ENCODE results near the gene SCN1B.

SCN1B gene

DNA sequence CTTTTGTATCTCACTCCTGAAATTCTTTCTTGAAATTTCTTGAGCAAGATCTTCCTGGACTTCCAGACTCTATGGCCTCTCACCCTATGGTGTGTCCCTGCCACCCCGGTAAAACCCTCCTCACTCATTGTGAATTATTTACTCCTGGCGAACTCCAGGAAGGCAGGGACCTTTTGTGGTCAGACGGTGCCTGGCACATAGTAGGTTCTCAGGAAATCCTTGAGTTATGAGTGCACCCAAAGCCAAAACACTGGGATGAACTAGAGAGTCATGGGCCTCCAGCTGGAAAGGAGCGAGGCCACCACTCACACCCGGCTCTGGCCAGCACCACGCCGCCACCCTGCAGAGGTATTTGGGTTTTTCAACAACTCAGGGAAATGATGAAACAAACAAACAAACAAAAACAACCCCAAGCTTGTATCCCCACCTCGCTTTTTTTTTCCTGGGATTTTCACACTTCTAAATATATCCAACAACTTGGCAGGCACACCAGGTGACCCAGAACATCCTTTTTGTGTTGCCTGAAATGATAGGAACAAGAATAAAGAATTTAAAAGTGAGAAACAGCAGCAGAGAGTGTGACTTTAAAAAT is 22.4 kb downstream of the SCN1B start:
- H3K27me3 ChIP-seq (ENCODE audit: control insufficient read depth in 5 of 5, insufficient read depth in 4 of 5, low read length in 5 of 5): peaks cover 0 to 13% (median 8%) of the 10 kb centered on the region in 5 donors
- H3K36me3 ChIP-seq (ENCODE audit: control insufficient read depth in 5 of 5, insufficient read depth in 5 of 5, low read length in 5 of 5): no peaks in the 10 kb centered on the region
- no peak overlapping the region for H3K9ac ChIP-seq (ENCODE audit: low read length in 5 of 5)
- H3K4me3 ChIP-seq (ENCODE audit: low read depth in 1 of 5, low read length in 5 of 5): no peak overlapping the region
- H3K9me3 ChIP-seq (ENCODE audit: control insufficient read depth in 5 of 5, low read length in 5 of 5): no peaks in the 10 kb centered on the region
- no peak overlapping the region for H3K27ac ChIP-seq (ENCODE audit: low read depth, low read length)
- H3K4me1 ChIP-seq (ENCODE audit: control insufficient read depth in 5 of 5, insufficient read depth in 5 of 5, low read length in 5 of 5): peaks cover 0 to 8% (median 6%) of the 10 kb centered on the region in 5 donors

DNA sequence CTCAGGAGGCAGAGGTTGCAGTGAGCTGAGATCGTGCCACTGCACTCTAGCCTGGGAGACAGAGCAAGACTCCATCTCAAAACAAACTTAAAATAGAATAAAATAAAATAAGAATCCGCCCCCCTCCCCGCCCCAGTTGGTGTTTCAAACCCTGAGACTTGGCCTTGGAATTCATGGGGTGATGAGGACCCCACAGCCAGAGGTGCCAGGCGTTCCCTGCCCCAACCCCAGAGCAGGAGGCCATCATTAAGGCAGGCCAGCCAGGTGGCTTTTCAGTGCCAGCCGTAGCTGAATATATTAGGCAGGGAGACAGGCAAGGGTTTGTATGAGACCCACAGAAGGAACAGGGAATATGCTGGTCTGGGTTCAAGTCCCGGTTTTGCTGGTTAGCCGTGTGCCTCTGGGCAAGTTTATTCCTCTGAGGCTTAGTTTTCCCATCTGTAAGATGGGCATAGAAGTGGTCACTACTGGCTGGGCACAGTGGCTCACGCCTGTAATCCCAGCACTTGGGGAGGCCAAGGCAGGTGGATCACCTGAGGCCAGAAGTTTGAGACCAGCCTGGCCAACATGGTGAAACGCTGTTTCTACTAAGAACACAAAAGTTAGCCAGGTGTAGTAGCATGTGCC is 23.5 kb downstream of the SCN1B start:
- Histone ChIP-seq H3K27ac (ENCODE audit: low read depth, low read length) (no peak overlapping the region), H3K27me3 (ENCODE audit: control insufficient read depth in 5 of 5, insufficient read depth in 4 of 5, low read length in 5 of 5) (peaks cover 0 to 13% (median 8%) of the 10 kb centered on the region in 5 donors), H3K9ac (ENCODE audit: low read length in 5 of 5) (no peak overlapping the region), H3K9me3 (ENCODE audit: control insufficient read depth in 5 of 5, low read length in 5 of 5) (no peaks in the 10 kb centered on the region), H3K4me1 (ENCODE audit: control insufficient read depth in 5 of 5, insufficient read depth in 5 of 5, low read length in 5 of 5) (peaks cover 0 to 6% (median 5%) of the 10 kb centered on the region in 5 donors), H3K36me3 (ENCODE audit: control insufficient read depth in 5 of 5, insufficient read depth in 5 of 5, low read length in 5 of 5) (no peaks in the 10 kb centered on the region), H3K4me3 (ENCODE audit: low read depth in 1 of 5, low read length in 5 of 5) (no peak overlapping the region)

DNA sequence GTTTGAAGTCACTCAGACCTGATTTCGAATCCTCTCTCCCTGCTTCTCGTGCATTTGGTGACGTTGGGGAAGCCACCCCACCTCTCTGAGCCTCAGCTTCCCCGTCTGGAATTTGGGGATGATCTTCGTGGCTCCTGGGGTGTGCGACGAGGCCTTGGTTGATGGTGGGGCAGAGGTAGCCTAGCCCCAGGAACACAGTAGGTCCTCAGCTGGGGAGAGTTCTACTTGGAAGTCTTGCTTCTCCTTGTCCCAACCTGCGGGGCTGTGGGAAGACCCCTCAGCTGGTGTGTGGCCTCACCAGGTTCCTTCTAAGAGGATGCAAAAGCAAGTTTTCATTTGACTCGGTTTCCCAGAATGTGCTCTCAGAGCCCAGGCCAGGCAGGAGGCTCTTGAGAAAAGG is 24.4 kb downstream of the SCN1B start:
- Histone ChIP-seq H3K27ac (ENCODE audit: low read depth, low read length) (no peak overlapping the region), H3K4me3 (ENCODE audit: low read depth in 1 of 5, low read length in 5 of 5) (no peak overlapping the region), H3K9ac (ENCODE audit: low read length in 5 of 5) (no peak overlapping the region), H3K27me3 (ENCODE audit: control insufficient read depth in 5 of 5, insufficient read depth in 4 of 5, low read length in 5 of 5) (peaks cover 0 to 13% (median 11%) of the 10 kb centered on the region in 5 donors), H3K9me3 (ENCODE audit: control insufficient read depth in 5 of 5, low read length in 5 of 5) (no peaks in the 10 kb centered on the region), H3K36me3 (ENCODE audit: control insufficient read depth in 5 of 5, insufficient read depth in 5 of 5, low read length in 5 of 5) (no peaks in the 10 kb centered on the region), H3K4me1 (ENCODE audit: control insufficient read depth in 5 of 5, insufficient read depth in 5 of 5, low read length in 5 of 5) (no peaks in the 10 kb centered on the region)

DNA sequence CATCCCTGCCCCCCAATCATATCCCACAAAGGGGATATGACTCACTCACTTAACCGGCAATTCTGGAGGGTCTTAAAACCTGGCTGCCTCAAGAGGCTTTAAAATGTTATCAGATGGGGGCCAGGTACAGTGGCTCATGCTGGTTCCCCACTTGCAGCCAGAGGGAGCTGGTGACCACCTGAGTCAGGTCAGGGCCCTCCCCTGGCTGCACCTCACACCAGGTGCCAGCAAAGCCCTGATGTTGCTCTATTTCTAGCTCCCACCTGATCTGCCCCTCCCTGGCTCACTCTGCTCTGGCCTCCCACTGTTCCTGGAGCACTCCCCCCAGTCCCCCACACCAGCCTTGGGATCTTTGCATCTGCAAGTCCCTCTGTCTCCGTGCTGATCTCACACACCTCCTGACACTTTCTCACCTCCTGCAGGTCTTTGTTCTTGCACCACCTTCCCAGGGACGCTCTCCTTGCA is 25.5 kb downstream of the SCN1B start:
- Histone ChIP-seq H3K27ac (ENCODE audit: low read depth, low read length) (no peak overlapping the region), H3K9me3 (ENCODE audit: control insufficient read depth in 5 of 5, low read length in 5 of 5) (no peaks in the 10 kb centered on the region), H3K4me3 (ENCODE audit: low read depth in 1 of 5, low read length in 5 of 5) (no peak overlapping the region), H3K36me3 (ENCODE audit: control insufficient read depth in 5 of 5, insufficient read depth in 5 of 5, low read length in 5 of 5) (no peaks in the 10 kb centered on the region), H3K4me1 (ENCODE audit: control insufficient read depth in 5 of 5, insufficient read depth in 5 of 5, low read length in 5 of 5) (no peaks in the 10 kb centered on the region), H3K27me3 (ENCODE audit: control insufficient read depth in 5 of 5, insufficient read depth in 4 of 5, low read length in 5 of 5) (peaks cover 0 to 13% (median 11%) of the 10 kb centered on the region in 5 donors), H3K9ac (ENCODE audit: low read length in 5 of 5) (no peak overlapping the region)

DNA sequence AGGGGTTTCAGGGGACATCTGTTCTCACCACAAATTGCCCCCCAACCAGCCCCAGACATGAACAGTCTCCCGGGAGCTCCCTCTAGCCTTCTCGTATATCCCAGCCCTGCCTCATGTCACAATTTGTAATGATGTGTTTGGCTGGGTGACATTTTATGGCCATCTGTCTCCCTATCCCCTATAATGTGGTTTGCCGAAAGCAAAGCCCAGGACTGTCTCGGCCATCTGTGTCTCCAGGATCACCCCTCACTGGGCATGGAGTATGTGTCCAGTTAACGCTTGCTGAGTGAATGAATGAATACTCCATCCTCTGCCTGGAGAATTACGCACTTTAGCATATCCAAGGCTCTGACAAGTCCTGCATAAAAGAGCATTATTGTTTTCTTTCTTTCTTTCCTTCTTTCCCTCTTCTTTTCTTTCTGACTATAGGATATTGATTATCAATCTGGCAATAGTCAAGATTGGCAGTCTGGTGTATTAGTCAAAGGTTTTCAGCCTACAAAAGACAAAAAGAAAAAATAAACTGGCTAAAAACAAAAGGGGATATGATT is 26.3 kb downstream of the SCN1B start:
- Histone ChIP-seq H3K27me3 (ENCODE audit: control insufficient read depth in 5 of 5, insufficient read depth in 4 of 5, low read length in 5 of 5) (peaks cover 0 to 13% (median 11%) of the 10 kb centered on the region in 5 donors), H3K36me3 (ENCODE audit: control insufficient read depth in 5 of 5, insufficient read depth in 5 of 5, low read length in 5 of 5) (no peaks in the 10 kb centered on the region), H3K9ac (ENCODE audit: low read length in 5 of 5) (no peak overlapping the region), H3K4me1 (ENCODE audit: control insufficient read depth in 5 of 5, insufficient read depth in 5 of 5, low read length in 5 of 5) (no peaks in the 10 kb centered on the region), H3K27ac (ENCODE audit: low read depth, low read length) (no peak overlapping the region), H3K4me3 (ENCODE audit: low read depth in 1 of 5, low read length in 5 of 5) (no peak overlapping the region), H3K9me3 (ENCODE audit: control insufficient read depth in 5 of 5, low read length in 5 of 5) (no peaks in the 10 kb centered on the region)

DNA sequence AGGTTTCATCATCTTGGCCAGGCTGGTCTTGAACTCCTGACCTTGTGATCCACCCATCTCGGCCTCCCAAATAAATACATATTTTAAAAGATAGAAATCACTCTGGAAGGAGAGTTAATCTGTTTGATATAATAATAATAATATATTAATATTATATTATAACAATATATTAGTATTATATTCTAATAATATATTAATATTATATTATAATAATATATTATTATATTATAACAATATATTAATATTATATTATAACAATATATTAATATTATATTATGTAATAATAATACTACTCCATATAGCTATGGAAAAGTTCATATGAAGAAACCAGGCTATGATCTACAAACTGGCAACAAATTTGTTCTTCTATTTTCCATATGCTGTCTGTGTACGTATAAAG is 28.1 kb downstream of the SCN1B start:
- no peak overlapping the region for H3K27ac ChIP-seq (ENCODE audit: low read depth, low read length)
- no peaks in the 10 kb centered on the region for H3K9me3 ChIP-seq (ENCODE audit: control insufficient read depth in 5 of 5, low read length in 5 of 5)
- no peak overlapping the region for H3K9ac ChIP-seq (ENCODE audit: low read length in 5 of 5)
- no peak overlapping the region for H3K4me3 ChIP-seq (ENCODE audit: low read depth in 1 of 5, low read length in 5 of 5)
- no peaks in the 10 kb centered on the region for H3K36me3 ChIP-seq (ENCODE audit: control insufficient read depth in 5 of 5, insufficient read depth in 5 of 5, low read length in 5 of 5)
- peaks cover 0 to 13% (median 11%) of the 10 kb centered on the region in 5 donors for H3K27me3 ChIP-seq (ENCODE audit: control insufficient read depth in 5 of 5, insufficient read depth in 4 of 5, low read length in 5 of 5)
- H3K4me1 ChIP-seq (ENCODE audit: control insufficient read depth in 5 of 5, insufficient read depth in 5 of 5, low read length in 5 of 5): no peaks in the 10 kb centered on the region

DNA sequence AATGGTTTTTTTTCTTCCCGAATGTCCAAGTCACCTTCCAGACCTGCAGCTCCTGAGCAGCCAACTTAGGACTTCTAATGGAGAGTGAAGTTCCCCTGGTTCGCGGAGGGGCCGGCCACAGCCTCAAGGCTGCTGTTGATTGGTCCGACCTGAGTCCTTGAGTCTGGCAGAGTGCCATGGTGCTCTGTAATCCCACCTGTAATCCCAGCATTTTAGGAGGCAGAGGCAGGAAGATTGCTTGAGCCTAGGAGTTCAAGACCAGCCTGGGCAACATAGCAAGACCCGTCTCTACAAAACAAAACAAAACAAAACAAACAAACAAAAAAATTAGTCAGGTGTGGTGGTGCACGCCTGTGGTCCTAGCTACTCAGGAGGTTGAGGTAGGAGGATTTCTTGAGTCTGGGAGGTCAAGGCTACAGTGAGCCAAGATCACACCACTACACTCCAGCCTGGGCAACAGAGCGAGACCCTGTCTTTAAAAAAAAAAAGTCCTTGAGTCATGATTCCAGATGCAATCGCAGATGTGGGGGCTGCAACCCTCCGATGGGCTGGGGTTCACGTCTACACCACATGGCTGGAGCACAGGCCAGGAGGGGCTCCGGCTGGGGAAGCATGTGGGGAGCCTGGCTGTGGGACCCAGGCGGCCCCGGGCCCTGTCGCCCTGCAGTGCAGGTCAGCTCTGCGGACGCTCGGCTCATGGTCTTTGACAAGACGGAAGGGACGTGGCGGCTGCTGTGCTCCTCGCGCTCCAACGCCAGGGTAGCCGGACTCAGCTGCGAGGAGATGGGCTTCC is 28.9 kb downstream of the SCN1B start:
- Histone ChIP-seq H3K36me3 (ENCODE audit: control insufficient read depth in 5 of 5, insufficient read depth in 5 of 5, low read length in 5 of 5) (no peaks in the 10 kb centered on the region), H3K9ac (ENCODE audit: low read length in 5 of 5) (no peak overlapping the region), H3K4me1 (ENCODE audit: control insufficient read depth in 5 of 5, insufficient read depth in 5 of 5, low read length in 5 of 5) (no peaks in the 10 kb centered on the region), H3K27me3 (ENCODE audit: control insufficient read depth in 5 of 5, insufficient read depth in 4 of 5, low read length in 5 of 5) (peaks cover 0 to 13% (median 11%) of the 10 kb centered on the region in 5 donors), H3K9me3 (ENCODE audit: control insufficient read depth in 5 of 5, low read length in 5 of 5) (no peaks in the 10 kb centered on the region), H3K27ac (ENCODE audit: low read depth, low read length) (no peak overlapping the region), H3K4me3 (ENCODE audit: low read depth in 1 of 5, low read length in 5 of 5) (no peak overlapping the region)

DNA sequence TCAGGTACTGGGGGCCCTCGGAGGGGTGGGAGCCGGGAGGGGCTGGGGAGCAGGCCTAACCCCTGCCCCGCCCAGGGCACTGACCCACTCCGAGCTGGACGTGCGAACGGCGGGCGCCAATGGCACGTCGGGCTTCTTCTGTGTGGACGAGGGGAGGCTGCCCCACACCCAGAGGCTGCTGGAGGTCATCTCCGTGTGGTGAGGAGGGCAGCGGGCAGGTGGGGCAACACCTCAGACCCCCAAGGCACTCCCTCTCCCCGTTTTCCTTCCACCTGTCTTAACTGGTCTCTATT is 29.5 kb downstream of the SCN1B start:
- Histone ChIP-seq H3K4me3 (ENCODE audit: low read depth in 1 of 5, low read length in 5 of 5) (no peak overlapping the region), H3K9me3 (ENCODE audit: control insufficient read depth in 5 of 5, low read length in 5 of 5) (no peaks in the 10 kb centered on the region), H3K36me3 (ENCODE audit: control insufficient read depth in 5 of 5, insufficient read depth in 5 of 5, low read length in 5 of 5) (no peaks in the 10 kb centered on the region), H3K27me3 (ENCODE audit: control insufficient read depth in 5 of 5, insufficient read depth in 4 of 5, low read length in 5 of 5) (peaks cover 0 to 13% (median 11%) of the 10 kb centered on the region in 5 donors), H3K4me1 (ENCODE audit: control insufficient read depth in 5 of 5, insufficient read depth in 5 of 5, low read length in 5 of 5) (no peaks in the 10 kb centered on the region), H3K27ac (ENCODE audit: low read depth, low read length) (no peak overlapping the region), H3K9ac (ENCODE audit: low read length in 5 of 5) (peak overlapping the region in 1 of 5 donors; percentile 4)

DNA sequence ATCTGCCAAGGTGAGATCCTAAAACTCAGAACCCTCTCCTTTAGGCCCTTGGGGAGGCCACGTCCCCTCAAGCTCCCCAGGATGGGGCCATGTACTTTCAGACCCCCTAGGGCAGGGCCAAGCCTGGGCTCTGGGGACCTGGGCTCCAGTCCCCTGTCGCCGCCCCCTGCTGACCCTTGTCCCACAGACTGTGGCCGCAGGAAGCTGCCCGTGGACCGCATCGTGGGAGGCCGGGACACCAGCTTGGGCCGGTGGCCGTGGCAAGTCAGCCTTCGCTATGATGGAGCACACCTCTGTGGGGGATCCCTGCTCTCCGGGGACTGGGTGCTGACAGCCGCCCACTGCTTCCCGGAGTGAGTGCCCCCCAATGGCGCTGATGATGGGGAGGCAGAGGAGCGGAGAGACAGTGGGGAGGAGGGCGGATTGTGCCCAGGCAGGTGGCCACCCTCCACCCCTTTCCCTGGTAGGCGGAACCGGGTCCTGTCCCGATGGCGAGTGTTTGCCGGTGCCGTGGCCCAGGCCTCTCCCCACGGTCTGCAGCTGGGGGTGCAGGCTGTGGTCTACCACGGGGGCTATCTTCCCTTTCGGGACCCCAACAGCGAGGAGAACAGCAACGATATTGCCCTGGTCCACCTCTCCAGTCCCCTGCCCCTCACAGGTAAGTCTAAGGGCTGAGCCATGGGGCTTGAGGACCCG is 30.0 kb downstream of the SCN1B start:
- H3K36me3 ChIP-seq (ENCODE audit: control insufficient read depth in 5 of 5, insufficient read depth in 5 of 5, low read length in 5 of 5): no peaks in the 10 kb centered on the region
- H3K4me3 ChIP-seq (ENCODE audit: low read depth in 1 of 5, low read length in 5 of 5): no peak overlapping the region
- H3K27ac ChIP-seq (ENCODE audit: low read depth, low read length): no peak overlapping the region
- peaks cover 0 to 13% (median 11%) of the 10 kb centered on the region in 5 donors for H3K27me3 ChIP-seq (ENCODE audit: control insufficient read depth in 5 of 5, insufficient read depth in 4 of 5, low read length in 5 of 5)
- no peaks in the 10 kb centered on the region for H3K9me3 ChIP-seq (ENCODE audit: control insufficient read depth in 5 of 5, low read length in 5 of 5)
- peak overlapping the region in 1 of 5 donors; percentile 4 for H3K9ac ChIP-seq (ENCODE audit: low read length in 5 of 5)
- H3K4me1 ChIP-seq (ENCODE audit: control insufficient read depth in 5 of 5, insufficient read depth in 5 of 5, low read length in 5 of 5): no peaks in the 10 kb centered on the region

All from subcutaneous abdominal adipose tissue (tissue), 5 donors.